WTC11 (cell line): ENCODE measurements around the gene DUSP19. TPM values are rescaled to one million over a fixed set of nuclear protein-coding genes. Genes with fewer than 3 reads are reported as not detected.

Experiments used
- ATAC-seq: fragments of 200-7000 bp; cut with Tn5 transposase; 2 replicates; pipeline ENCODE4 v1.10.0; 2021; ENCODE audit warnings: mild to moderate bottlenecking, moderate library complexity
- CTCF ChIA-PET: fragments of 300-600 bp; sonication (Branson Sonifier 250); formaldehyde crosslinking; loops from one replicate; lab custom pipeline; 2021; ENCODE audit warnings: antibody characterized with exemption; lab: Charles Lee
- POLR2A ChIA-PET: fragments of 350-600 bp; sonication (Branson Sonifier 250); formaldehyde crosslinking; loops from one replicate; lab custom pipeline; 2021; ENCODE audit warnings: antibody characterized with exemption; lab: Charles Lee
- DNase-seq: peaks from one replicate; pipeline ENCODE4 v3.0.0; 2021; ENCODE audit warnings: low spot score
- H3K27ac Mint-ChIP-seq: 2 replicates; pipeline ENCODE4 v1.8.0; 2021; ENCODE audit warnings: mixed read lengths
- H3K27me3 Mint-ChIP-seq: 2 replicates; pipeline ENCODE4 v1.8.0; 2021; ENCODE audit warnings: low read depth, mild to moderate bottlenecking, moderate library complexity, mixed read lengths
- H3K36me3 Mint-ChIP-seq: 2 replicates; pipeline ENCODE4 v1.8.0; 2021; ENCODE audit warnings: mixed read lengths
- H3K4me1 Mint-ChIP-seq: 2 replicates; pipeline ENCODE4 v1.8.0; 2022; ENCODE audit warnings: mixed read lengths
- H3K4me3 Mint-ChIP-seq: 2 replicates; pipeline ENCODE4 v1.8.0; 2021; ENCODE audit warnings: mild to moderate bottlenecking, moderate library complexity, mixed read lengths
- H3K9me3 Mint-ChIP-seq: 2 replicates; pipeline ENCODE4 v1.8.0; 2021; ENCODE audit warnings: mixed read lengths
- ATF1 ChIP-seq: sonication (generic); formaldehyde crosslinking; IDR thresholded peaks from 2 replicates; pipeline ENCODE4 v1.8.1; 2023; ENCODE audit warnings: mild to moderate bottlenecking, moderate library complexity, missing genetic modification reagents
- ATF2 ChIP-seq: sonication (generic); formaldehyde crosslinking; IDR thresholded peaks from 2 replicates; pipeline ENCODE4 v1.8.1; 2022; ENCODE audit warnings: low read depth, missing genetic modification reagents, borderline replicate concordance
- E2F4 ChIP-seq: sonication (generic); formaldehyde crosslinking; IDR thresholded peaks from 2 replicates; pipeline ENCODE4 v1.8.1; 2022; ENCODE audit warnings: low read depth, mild to moderate bottlenecking, moderate library complexity, missing genetic modification reagents, borderline replicate concordance
- E2F5 ChIP-seq: sonication (generic); formaldehyde crosslinking; IDR thresholded peaks from 2 replicates; pipeline ENCODE4 v1.8.1; 2022; ENCODE audit warnings: mild to moderate bottlenecking, moderate library complexity, missing genetic modification reagents
- EMX1 ChIP-seq: fragments of 250-450 bp; sonication (Bioruptor Pico); IDR thresholded peaks from 2 replicates; pipeline ENCODE4 v1.8.0; 2021; ENCODE audit warnings: mild to moderate bottlenecking
- GABPB1 ChIP-seq: sonication (generic); formaldehyde crosslinking; IDR thresholded peaks from 2 replicates; pipeline ENCODE4 v1.8.1; 2023; ENCODE audit warnings: mild to moderate bottlenecking, missing genetic modification reagents
- HMGXB4 ChIP-seq: sonication (generic); formaldehyde crosslinking; IDR thresholded peaks from 2 replicates; pipeline ENCODE4 v1.8.1; 2023; ENCODE audit warnings: mild to moderate bottlenecking, moderate library complexity, missing genetic modification reagents
- MAX ChIP-seq: sonication (generic); formaldehyde crosslinking; IDR thresholded peaks from 2 replicates; pipeline ENCODE4 v1.8.0; 2022; ENCODE audit warnings: mild to moderate bottlenecking, missing genetic modification reagents
- MYBL2 ChIP-seq: sonication (generic); formaldehyde crosslinking; IDR thresholded peaks from 2 replicates; pipeline ENCODE4 v1.8.1; 2023; ENCODE audit warnings: mild to moderate bottlenecking, moderate library complexity, missing genetic modification reagents
- STAT6 ChIP-seq: sonication (generic); formaldehyde crosslinking; conservative IDR thresholded peaks from 2 replicates; pipeline ENCODE4 v1.8.1; 2023; ENCODE audit warnings: mild to moderate bottlenecking, low read depth, missing genetic modification reagents, moderate library complexity
- TCF7 ChIP-seq: sonication (generic); formaldehyde crosslinking; IDR thresholded peaks from 2 replicates; pipeline ENCODE4 v1.8.0; 2022; ENCODE audit warnings: mild to moderate bottlenecking, low read depth, missing genetic modification reagents, moderate library complexity
- ZBTB21 ChIP-seq: sonication (generic); formaldehyde crosslinking; IDR thresholded peaks from 2 replicates; pipeline ENCODE4 v1.8.1; 2023; ENCODE audit warnings: mild to moderate bottlenecking, missing genetic modification reagents, borderline replicate concordance
- ZMAT4 ChIP-seq: fragments of 250-450 bp; sonication (Bioruptor Pico); IDR thresholded peaks from 2 replicates; pipeline ENCODE4 v1.9.0; 2021; ENCODE audit warnings: mild to moderate bottlenecking
- ZNF121 ChIP-seq: sonication (generic); formaldehyde crosslinking; IDR thresholded peaks from 2 replicates; pipeline ENCODE4 v1.8.0; 2023; ENCODE audit warnings: missing genetic modification reagents
- ZNF416 ChIP-seq: fragments of 250-450 bp; sonication (Bioruptor Pico); IDR thresholded peaks from 2 replicates; pipeline ENCODE4 v1.9.0; 2021; ENCODE audit warnings: mild to moderate bottlenecking, inconsistent platforms
- total RNA-seq: library from RNA; stranded (reverse); gene quantifications from 3 replicates; pipeline ENCODE4 v1.2.3, GENCODE V29; 2021

DUSP19 gene
- total RNA-seq, 1 experiment from 2014 or later, result 3.9 TPM

GRCh38 chr2:183088061-183088460 is 9.5 kb downstream of the DUSP19 start:
- ATAC-seq (no peak), DNase-seq (no peak)
- no peak overlapping the region for H3K4me3 Mint-ChIP-seq
- no peak overlapping the region for H3K27ac Mint-ChIP-seq
- POLR2A ChIA-PET, result no interaction called here
- H3K4me1 Mint-ChIP-seq, result peaks cover 3% of the 10 kb centered on the region; the same call in 1 of the 2 replicates
- H3K36me3 Mint-ChIP-seq, result no peaks in the 10 kb centered on the region
- CTCF ChIA-PET, result no interaction called here
- no peaks in the 10 kb centered on the region for H3K27me3 Mint-ChIP-seq
- no peak for TF ChIP-seq HMGXB4
- no peak for TF ChIP-seq ZNF121 (CRISPR knock-in tag)
- no peak for TF ChIP-seq STAT6 (CRISPR knock-in tag)
- H3K9me3 Mint-ChIP-seq, result peaks cover 3% of the 10 kb centered on the region; the same call in 1 of the 2 replicates

- no peak overlapping the region for H3K27ac Mint-ChIP-seq
- H3K4me3 Mint-ChIP-seq, result no peak overlapping the region
- POLR2A ChIA-PET, result no interaction called here
- DNase-seq (no peak), ATAC-seq (peak; percentile 47)
- H3K27me3 Mint-ChIP-seq, result no peaks in the 10 kb centered on the region
- CTCF ChIA-PET, result interaction anchor here (0.6 to 1.2 kb wide), 2 partner anchors 18 to 33 kb away, joined by 3 read pairs; no protein-coding TSS in a partner anchor
- H3K4me1 Mint-ChIP-seq, result peaks cover 5% of the 10 kb centered on the region; the same call in 1 of the 2 replicates
- H3K36me3 Mint-ChIP-seq, result no peaks in the 10 kb centered on the region
- H3K9me3 Mint-ChIP-seq, result peaks cover 5% of the 10 kb centered on the region; the same call in 1 of the 2 replicates
- TF ChIP-seq ZBTB21 (CRISPR knock-in tag) (no peak), ZMAT4 (CRISPR knock-in tag) (no peak), TCF7 (CRISPR knock-in tag) (no peak), HMGXB4 (no peak), E2F4 (CRISPR knock-in tag) (no peak), E2F5 (CRISPR knock-in tag) (no peak), GABPB1 (CRISPR knock-in tag) (no peak), ATF2 (CRISPR knock-in tag) (no peak), EMX1 (CRISPR knock-in tag) (no peak), MYBL2 (CRISPR knock-in tag) (no peak), ZNF416 (no peak), MAX (no peak), ATF1 (no peak)
Observed at GRCh38 chr2:183089192-183089851, 10.8 kb downstream of the DUSP19 start.
